ENCODE measurements around the gene ERICH3. TPM values are rescaled to one million over a fixed set of nuclear protein-coding genes. Genes with fewer than 3 reads are reported as not detected.

Gene ERICH3, protein sequence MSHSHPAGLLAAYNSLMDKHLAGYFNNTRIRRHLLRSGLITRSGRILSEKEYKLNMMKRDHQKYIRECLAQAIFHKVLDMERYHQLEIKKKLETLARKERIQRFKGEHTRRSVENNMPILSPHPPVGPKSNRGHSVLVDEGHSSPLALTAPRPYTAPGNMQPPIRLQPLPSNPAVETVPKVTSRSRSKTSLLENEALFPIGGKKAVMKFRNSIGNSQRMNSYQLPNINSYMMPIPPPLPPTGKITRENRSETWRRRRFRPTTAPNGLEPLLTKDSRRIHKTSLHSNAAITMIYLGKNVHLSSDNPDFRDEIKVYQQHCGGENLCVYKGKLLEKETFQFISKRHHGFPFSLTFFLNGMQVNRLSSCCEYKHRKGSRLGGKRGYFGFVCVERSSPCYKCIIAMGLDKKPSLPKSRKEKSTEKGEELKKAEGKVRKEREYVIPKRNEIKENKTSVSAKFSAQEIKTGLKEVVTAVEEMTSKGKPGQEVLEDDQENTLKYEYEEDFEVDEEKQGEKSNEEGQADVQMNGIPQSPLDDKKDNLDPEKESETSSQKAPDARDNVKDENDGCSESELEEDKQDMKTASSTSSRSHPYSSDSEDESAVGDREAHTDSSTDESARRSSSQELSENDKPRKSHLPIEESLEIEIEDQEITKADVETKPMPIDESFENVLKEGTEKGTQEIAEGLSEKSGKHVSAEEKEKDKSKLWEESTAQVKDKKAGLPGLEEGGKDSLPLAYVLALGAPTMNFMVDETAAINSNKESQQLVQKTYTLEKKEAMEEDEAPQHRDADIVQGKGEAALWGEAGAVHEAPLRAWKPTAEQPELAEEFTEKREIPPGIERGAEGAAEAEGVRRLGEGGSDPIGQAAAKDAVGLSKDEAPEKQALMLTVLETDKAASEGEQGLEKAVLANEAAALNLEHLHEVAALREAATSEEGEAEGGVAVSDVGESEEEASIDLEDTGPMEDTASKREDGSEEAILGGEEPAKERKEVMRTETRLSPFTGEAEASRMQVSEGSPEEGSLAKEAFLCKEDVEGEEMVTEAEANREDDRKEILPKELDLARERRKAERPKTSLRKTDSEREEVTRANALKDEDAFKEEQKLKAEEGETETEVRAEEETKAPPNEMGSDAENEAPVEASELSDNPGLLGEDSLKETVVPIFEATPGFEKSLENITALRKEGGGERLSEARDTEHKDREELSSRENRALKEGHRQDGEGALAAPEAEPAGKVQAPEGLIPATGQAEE (N-terminal part only)
- polyA plus RNA-seq (ENCODE audit: insufficient read length in 3 of 3): under 1 TPM; 0.42 to 0.67 (median 0.53) TPM

DNA sequence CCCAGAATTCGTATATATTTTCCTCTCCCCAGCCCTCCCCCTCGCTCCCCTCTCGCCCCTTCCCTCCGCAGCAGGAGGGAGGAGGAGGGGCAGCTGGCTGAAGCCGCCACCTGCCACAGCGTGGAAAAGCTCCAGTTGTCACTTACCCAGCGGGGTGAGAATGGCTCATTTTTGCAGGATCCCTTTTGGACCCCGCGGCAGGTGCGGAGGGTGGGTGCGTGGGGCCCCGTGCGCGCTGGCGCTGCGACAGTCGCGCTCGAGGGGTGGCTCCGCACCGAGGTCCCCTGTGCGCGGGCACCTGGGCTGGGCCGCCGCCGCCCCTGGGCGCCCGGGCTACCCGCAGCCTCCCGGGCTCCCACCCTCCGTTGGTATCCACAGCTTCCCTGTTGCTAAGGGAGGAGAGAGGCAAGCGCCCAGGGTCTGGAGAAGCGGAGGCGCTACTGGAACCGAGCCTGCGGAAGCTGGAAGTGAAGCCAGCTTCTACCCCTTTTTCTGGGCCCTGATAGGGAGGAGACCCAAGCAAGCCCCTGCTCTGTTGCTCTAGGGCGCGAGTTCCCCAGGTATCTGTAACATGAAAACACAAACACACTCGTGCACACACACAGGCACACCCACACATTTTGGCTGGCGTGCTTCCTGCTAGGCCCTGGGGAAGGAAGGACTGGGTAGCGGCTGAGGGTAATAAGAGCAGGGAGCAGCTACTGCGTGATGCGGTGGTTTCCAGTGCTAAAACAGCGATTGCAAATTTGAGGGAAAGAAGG, at the start of gene ERICH3:
TSS of gene ERICH3 (minus strand) at position 442 of the 761 bp plus-strand sequence. CDS start at position 169, 273 bp downstream.
- DNase-seq (ENCODE audit: low read depth in 3 of 3, low spot score in 2 of 3): peak in 1 of 3 donors; percentile 16

- no peak for DNase-seq (ENCODE audit: low read depth in 3 of 3, low spot score in 2 of 3)
Measured at GRCh38 chr1:74717626-74718025, 44.0 kb upstream of the ERICH3 start.

- no peak for DNase-seq (ENCODE audit: low read depth in 3 of 3, low spot score in 2 of 3)
Measured at GRCh38 chr1:74716822-74717221, 43.2 kb upstream of the ERICH3 start.

GRCh38 chr1:74715806-74716205, 42.2 kb upstream of the ERICH3 start:
- no peak for DNase-seq (ENCODE audit: low read depth in 3 of 3, low spot score in 2 of 3)

- no peak for DNase-seq (ENCODE audit: low read depth in 3 of 3, low spot score in 2 of 3)
Measured at GRCh38 chr1:74715236-74715502, 41.6 kb upstream of the ERICH3 start.

DNA sequence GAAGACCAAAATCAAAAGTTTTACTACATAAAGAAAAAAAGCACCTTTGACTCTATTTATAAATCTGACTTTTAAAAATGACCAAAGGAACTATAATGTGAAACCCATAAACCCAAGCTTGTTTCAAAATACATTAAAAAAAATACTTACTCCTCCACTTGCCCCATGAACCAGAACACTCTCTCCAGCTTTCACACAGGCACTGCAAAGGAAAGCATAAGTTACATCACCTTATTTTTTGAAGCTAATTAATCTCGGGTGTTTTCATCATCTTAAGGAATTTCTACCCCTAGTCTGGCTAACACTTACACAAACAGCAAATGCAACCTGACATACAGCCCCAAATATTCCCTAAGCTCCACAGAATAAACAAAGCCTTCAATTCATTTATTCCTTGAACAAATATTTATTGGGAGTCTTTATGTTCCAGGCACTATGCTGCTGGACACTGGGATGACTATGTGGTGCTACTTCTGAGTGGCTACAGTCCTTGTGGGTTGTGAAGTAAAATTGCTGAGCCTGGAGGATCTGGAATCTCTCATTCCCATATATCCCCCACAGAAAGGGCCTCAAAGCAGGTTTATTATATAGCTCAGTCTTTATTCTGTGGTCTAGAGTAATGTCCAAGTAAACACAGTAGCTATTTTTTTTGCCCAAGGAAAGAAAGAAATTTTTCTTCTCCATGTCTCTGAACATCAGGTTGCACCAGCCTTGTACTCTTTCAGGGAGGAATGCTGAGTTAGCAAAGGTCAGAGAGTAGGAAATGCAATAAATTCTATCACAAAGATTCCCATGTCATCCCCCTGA, 41.0 kb upstream of the ERICH3 start:
- DNase-seq (ENCODE audit: low read depth in 3 of 3, low spot score in 2 of 3): no peak

DNA sequence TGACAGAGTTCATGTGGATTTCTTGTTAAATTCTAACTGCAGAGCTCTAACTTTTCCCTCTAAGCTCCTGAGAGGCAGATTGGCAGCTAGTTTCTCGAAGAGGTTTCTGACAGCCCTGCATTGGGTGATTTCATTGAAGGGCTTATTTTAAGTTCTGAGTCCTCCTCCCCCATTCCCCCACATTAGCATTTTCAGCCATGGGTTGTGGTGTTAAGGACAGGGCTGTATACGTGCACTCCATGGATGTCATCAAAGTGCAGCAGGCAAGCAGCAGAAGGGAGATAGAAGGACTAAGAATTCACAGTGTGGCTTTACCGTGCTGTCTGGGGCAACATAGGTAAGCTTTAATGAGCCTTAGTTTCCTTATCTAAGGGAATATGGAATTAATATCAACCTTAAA, 40.3 kb upstream of the ERICH3 start:
- DNase-seq (ENCODE audit: low read depth in 3 of 3, low spot score in 2 of 3): no peak

DNA sequence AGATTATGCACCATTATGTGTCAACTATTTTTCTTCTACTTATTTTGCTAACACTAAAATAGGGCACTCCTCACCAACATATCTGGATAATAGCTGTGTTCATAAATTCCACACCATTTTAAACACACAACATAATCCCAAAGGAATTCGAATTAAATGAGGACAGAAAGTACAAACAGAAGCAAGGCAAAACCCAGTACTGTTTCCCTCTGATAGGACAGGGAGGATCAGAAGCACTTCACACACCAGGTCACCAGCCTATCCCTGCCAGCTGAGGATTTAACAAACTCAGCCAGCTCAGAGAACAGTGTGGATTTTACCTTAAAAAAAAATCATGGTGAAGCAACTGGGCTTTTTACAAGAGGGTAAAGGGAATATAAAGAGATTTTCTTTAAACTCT, 39.3 kb upstream of the ERICH3 start:
- no peak for DNase-seq (ENCODE audit: low read depth in 3 of 3, low spot score in 2 of 3)

DNA sequence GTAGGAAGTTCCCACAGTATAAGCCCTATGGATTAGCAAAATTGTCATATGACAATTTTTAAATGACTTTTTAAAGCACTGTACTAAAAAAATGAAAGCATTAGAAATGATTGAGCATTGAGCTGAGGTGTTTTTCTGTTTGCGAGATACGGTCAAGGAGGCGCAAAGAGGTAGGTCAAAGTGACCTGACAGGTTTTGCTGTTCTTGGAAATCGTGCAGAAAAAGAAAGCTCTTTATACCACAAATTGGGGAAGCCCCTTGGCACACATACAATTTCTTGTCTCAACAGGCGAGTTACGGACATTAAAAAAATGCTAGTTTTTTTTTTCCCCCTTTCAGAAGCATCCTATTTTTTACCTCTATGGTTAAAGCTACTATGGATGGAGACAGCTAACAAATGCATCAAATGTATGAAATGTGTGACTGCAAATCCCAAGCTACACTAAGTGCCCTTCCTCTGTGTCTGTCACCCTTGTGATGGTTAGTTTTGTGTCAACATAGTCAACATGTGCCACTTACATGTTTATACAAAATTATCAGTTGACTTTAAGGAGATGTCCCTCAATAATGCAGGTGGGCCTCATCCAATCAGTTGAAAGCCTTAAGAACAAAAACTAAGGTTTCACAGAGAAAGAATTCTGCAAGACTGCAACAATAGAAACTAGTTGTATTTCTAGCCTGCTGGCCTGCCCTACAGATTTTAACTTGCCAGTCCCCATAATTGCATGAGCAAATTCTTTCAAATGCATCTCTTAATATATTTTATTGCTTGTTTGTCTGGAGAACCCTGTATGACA, 30.0 kb upstream of the ERICH3 start:
- DNase-seq (ENCODE audit: low read depth in 3 of 3, low spot score in 2 of 3): no peak

- DNase-seq (ENCODE audit: low read depth in 3 of 3, low spot score in 2 of 3): no peak
Measured at GRCh38 chr1:74699331-74699730, 25.7 kb upstream of the ERICH3 start.

DNA sequence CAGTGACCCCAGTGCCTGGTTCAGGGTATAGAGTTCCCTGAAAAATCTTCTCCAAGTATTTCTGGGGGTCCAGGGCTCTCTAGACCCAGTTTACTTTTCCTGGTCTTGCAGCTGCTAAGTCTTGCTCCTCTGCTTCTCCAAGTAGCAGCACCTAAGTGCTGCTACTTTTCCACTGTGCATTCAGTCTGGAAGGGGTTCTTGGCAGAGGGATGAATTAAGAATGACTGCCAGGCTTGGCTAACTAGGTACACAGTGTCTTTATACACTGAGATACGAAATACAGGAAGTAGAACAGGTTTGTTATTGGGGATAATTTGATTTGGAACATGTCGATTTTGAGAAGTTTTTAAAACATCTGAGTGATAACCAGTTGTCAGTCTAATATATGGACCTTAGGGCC, 24.2 kb upstream of the ERICH3 start:
- DNase-seq (ENCODE audit: low read depth in 3 of 3, low spot score in 2 of 3): no peak

- DNase-seq (ENCODE audit: low read depth in 3 of 3, low spot score in 2 of 3): no peak
Measured at GRCh38 chr1:74693473-74693872, 19.9 kb upstream of the ERICH3 start.

- DNase-seq (ENCODE audit: low read depth in 3 of 3, low spot score in 2 of 3): no peak
Measured at GRCh38 chr1:74690909-74691308, 17.3 kb upstream of the ERICH3 start.

GRCh38 chr1:74690364-74690696, 16.7 kb upstream of the ERICH3 start:
- DNase-seq (ENCODE audit: low read depth in 3 of 3, low spot score in 2 of 3): no peak

DNA sequence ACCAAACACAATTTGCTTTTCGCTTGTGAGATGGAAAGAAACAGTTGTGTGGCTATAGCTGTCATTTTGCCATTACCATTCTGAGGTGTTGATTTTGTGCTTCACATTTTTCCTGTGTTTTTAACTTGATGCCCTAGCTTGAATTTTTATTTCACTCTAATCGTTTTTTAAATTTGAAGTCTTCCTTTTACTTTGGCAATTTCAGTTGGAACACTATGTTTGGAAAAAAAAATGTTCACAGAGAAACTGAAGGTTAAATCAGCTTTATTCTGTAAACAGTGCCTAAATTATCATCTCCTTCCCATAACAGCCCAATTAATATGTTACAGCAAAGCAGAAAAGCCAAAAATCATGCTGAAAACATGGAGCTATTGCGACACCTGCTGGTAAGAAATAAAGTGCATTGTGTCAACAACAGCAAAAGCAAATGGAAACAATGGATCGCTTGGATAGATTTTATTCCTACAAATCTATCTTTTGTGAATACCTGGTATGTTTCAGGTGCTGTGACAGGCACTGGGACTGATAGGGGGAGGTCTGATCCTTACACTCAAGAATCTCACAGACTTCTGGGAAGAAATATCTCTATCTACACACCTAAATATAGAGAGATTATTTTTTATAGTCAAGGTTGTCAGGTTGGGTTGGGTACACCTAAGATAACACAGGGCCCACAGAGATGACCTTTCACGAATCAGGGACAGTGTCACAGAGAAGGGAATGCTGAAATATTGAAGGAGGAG, 16.2 kb upstream of the ERICH3 start:
- peak; percentile 51 to 60 (median 56) for DNase-seq (ENCODE audit: low read depth in 3 of 3, low spot score in 2 of 3)

GRCh38 chr1:74686928-74687327, 13.3 kb upstream of the ERICH3 start:
- DNase-seq (ENCODE audit: low read depth in 3 of 3, low spot score in 2 of 3): no peak

DNA sequence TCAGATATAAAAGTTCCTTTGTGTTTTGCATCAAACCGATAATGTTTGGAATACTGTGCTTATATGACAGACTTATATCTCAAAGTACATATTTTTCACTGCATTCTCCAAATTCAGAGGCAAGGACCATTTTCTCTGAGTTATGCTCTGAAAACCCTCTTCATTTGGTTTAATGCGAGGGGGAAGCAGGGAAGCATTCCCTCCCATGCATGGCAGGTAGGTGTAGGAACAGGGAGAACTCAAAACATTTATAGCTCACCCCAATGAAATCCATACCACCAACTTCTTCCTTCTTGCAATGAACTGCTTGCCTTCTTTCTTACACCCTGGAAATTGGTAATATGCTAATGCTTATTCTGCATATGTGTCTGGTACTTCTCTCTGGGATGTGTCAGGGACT, 10.7 kb upstream of the ERICH3 start:
- DNase-seq (ENCODE audit: low read depth in 3 of 3, low spot score in 2 of 3): no peak

GRCh38 chr1:74683656-74684055, 10.1 kb upstream of the ERICH3 start:
- DNase-seq (ENCODE audit: low read depth in 3 of 3, low spot score in 2 of 3): no peak

All from right renal cortex interstitium (tissue), 3 donors.